ENCODE measurements around the gene CCBE1. TPM values are rescaled to one million over a fixed set of nuclear protein-coding genes. Genes with fewer than 3 reads are reported as not detected.
A peak's percentile ranks its signal among the peaks of the same experiment; 100 is the strongest.
"Not testable (repeated sequence)": the region's sequence is repeated elsewhere in the genome, so short reads cannot be mapped to it uniquely, and the experiment has no call there.

CCBE1 gene
- total RNA-seq, 1 donor from 2014 or later: 2.4 TPM

GRCh38 chr18:59715966-59716369 lies 18.7 kb upstream of the CCBE1 start:
- DNase-seq (ENCODE audit: low spot score): no peak

DNA sequence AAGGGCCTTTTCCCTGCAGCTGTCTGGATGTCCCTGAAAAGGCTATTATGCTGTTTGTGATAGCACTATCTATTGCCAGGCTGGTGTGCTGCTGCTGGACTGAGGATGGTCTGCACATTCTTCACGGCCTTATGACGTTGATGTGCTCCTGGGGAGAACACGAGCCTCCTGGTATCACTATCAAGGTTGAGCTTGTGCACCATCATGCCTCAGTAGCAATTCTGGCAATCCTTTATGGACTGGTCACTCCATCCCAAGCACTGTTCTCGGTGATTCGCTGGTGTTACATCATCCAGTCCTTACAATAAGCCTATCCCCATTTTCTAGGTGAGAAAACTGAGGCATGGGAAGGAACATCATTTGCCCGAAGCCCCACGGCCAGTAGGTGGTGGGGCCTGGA lies 18.2 kb upstream of the CCBE1 start:
- no peak for DNase-seq (ENCODE audit: low spot score)

- not testable (repeated sequence) for DNase-seq (ENCODE audit: low spot score)
Measured at GRCh38 chr18:59714096-59714495, 16.9 kb upstream of the CCBE1 start.

DNA sequence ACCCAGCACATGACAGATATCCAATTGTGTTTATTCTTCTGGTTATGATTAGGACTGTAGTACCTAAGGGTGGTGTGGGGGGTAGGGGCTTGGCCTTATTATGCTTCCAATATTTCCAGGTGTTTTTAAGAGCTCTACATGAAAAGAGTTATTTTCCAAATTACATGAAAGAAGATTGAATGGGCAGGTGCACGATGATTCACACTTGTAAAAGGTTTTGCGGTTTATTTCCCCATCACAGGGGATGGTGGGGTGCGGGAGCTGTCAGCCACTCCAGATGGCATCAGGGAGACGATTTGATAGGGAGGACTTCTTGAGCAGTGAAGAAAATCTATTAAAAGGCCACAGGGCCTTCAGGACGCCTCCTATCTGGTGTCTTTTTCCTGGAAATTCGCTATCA lies 15.1 kb upstream of the CCBE1 start:
- DNase-seq (ENCODE audit: low spot score): no peak

DNA sequence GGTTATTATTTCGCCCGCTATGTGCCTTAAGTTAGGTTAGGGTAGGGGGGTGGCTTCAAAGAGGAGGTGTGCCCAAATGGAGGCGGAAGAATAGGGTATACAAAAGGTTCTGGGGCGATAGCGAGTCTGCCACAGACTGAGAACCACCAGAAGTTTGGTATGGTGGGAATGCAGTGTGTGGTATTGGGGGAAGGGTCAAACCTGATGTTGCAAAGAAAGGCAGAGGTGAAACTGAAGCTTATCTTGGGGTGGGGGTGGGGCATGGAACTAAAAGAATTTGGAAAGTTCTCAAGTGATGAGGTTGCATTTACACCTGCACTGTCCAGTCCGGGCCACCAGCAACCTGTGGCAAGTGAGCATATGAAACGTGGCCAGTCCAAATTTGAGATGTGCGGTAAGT lies 11.8 kb upstream of the CCBE1 start:
- no peak for DNase-seq (ENCODE audit: low spot score)

- peak; percentile 20 for DNase-seq (ENCODE audit: low spot score)
Measured at GRCh38 chr18:59707306-59707705, 10.1 kb upstream of the CCBE1 start.

DNA sequence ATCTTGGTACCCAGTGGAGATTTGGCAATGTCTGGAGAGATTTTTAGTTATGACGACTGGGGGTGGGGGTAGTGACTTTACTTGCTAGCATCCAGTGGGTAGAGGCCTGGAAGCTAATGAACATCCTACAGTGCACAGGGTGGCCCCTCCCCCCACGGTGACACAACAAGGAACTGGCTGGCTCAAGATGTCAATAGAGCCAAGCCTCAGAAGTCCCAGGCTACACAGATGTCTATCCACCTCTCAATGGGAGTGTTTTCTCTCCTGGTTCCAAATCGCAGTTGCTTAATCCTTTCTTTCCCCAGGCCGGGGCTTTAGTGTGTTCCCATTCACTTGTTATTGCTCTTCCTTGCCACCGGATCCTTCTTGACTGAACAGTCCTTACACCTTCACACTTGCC lies 9.3 kb upstream of the CCBE1 start:
- DNase-seq (ENCODE audit: low spot score): no peak

GRCh38 chr18:59705145-59705544 lies 7.9 kb upstream of the CCBE1 start:
- no peak for DNase-seq (ENCODE audit: low spot score)

- DNase-seq (ENCODE audit: low spot score): no peak
Measured at GRCh38 chr18:59704146-59704545, 6.9 kb upstream of the CCBE1 start.

DNA sequence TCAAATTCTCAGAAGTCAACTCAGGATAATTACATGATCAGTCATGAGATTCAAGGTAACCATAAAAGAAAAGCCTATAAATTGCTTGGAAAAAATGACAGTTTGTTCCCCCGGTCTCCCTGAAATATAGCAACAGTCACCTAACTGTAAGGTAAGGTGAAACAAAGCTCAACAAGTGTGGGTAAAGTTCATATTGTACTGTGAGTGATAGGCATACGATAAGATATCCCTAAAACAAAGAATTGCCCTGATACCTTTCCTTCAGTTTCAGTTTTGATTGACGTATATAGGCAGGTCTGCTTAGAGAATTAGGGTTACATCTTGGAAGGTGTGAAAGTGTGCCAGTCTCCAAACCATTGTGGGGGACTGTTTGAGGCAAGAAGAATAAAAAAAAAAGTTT lies 4.0 kb upstream of the CCBE1 start:
- DNase-seq (ENCODE audit: low spot score): no peak

- DNase-seq (ENCODE audit: low spot score): peak; percentile 78
Measured at GRCh38 chr18:59700535-59700967, 3.3 kb upstream of the CCBE1 start.

GRCh38 chr18:59699750-59700534 lies 2.7 kb upstream of the CCBE1 start:
- no peak for DNase-seq (ENCODE audit: low spot score)

- no peak for DNase-seq (ENCODE audit: low spot score)
Measured at GRCh38 chr18:59699061-59699460, 1.8 kb upstream of the CCBE1 start.

GRCh38 chr18:59696311-59697235 lies 650 bp downstream of the CCBE1 start:
- no peak for DNase-seq (ENCODE audit: low spot score)

GRCh38 chr18:59695551-59695950 lies 1.7 kb downstream of the CCBE1 start:
- DNase-seq (ENCODE audit: low spot score): no peak

- no peak for DNase-seq (ENCODE audit: low spot score)
Measured at GRCh38 chr18:59694824-59695223, 2.4 kb downstream of the CCBE1 start.

DNA sequence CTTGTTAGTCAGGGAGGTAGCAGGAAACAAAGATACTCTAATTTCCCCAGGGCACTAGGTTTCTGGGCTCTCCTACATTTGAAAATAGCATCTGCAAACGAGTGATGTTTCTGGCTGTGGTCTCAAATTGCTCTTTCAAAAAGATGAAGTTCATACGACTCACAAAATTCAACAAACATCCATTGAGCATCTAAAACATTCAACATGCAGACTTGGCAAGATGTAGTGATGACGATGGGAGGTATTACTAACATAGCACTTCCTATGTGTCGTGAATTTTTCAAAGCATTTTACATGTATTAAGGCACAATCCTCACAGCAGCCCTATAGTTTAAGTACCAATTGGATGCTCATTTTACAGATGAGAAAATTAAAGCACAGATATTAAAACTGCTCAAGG lies 5.2 kb downstream of the CCBE1 start:
- no peak for DNase-seq (ENCODE audit: low spot score)

DNA sequence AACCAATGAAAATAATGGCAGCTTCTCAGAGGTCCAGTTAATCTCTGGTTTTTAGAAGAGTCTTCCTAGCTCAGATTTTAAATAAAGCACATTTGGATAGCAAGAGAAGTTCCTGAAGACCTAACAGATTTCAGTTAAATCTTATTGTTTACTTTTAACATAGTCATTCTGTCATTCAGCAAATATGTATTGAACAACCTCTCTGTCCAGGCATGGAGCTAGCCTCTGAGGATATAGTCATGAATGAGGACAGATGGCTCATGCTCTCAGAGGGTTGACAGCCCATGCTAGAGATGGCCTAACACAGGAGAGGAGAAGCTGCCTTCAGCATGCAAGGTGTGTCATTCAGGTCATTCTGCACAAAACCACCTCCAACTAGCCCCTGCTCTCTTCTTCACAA lies 6.2 kb downstream of the CCBE1 start:
- no peak for DNase-seq (ENCODE audit: low spot score)

DNA sequence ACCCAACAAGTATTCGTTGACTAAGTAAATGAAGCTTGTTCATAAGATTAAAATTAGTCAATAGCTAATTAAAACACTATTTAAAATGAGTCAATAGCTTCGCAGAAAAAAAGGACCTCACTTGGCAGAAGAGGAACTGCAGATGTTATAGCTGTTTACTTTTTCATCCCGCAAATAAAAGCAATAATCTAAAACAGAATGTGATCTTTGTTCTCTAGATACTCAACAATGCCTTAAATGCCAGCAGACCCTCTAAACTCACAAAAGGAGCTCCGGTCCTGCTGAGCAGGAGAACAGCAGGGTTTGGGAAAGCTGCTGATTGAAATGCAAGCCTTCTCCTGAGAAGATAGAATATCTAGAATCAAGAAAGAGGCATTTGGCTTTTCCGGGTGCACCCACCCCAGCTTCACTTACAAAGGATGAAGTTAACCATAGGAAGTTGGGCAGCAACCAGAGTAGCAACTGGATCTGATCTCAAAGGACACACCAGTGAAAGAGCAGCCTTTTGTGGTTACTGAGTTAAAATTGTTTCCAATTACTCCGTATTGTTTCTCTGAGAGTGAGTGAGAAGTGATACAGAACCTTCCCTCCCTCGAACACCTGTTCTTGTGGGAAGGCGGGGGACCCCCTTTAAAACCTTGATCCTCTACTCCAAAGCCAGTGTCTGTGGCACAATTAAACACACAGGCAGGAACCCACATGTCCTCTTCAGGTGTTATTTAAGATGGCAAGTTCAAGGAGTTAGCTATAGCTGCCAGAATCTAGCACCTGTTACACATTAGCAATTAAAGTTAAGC lies 6.8 kb downstream of the CCBE1 start:
- DNase-seq (ENCODE audit: low spot score): no peak

DNA sequence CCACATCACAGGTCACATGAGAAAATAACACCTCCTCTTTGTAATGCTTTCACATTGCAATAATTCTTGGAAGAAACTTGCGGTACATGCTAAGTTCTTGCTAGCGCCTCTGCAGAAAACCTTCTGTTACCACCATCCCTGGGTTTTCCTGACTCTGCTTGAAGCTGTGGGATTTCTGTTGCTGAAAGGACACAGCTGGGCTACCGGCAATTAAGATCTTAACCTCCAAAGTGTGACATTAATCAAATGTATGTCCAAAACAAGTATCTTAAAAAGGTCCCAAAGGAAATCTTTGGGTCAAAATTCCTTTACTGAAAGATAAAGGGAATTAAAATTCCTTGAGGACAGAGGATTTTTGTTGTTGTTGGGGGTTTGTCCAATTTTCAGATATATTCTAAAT lies 7.5 kb downstream of the CCBE1 start:
- no peak for DNase-seq (ENCODE audit: low spot score)

GRCh38 chr18:59686260-59686659 lies 11.0 kb downstream of the CCBE1 start:
- DNase-seq (ENCODE audit: low spot score): no peak

GRCh38 chr18:59685501-59685900 lies 11.7 kb downstream of the CCBE1 start:
- DNase-seq (ENCODE audit: low spot score): no peak

All from umbilical cord (tissue), 2 donors.